GM18511 (cell line): ENCODE measurements around the gene BGN.

Experiments used
- ATAC-seq: cut with Tn5 transposase; IDR thresholded peaks from one replicate; pipeline ENCODE4 v1.9.1; 2021; ENCODE audit warnings: mild to moderate bottlenecking, moderate library complexity; ENCODE audit not compliant: unreplicated experiment

BGN gene

GRCh38 chrX:153481043-153481442, 13.7 kb upstream of the BGN start:
- no peak for ATAC-seq

GRCh38 chrX:153482376-153483015, 12.3 kb upstream of the BGN start:
- ATAC-seq: no peak

- ATAC-seq: no peak
These were observed 9.2 kb upstream of the BGN start for GRCh38 chrX:153485396-153486080.

- ATAC-seq: no peak
These were observed 8.6 kb upstream of the BGN start for GRCh38 chrX:153486171-153486570.

- ATAC-seq: no peak
These were observed 7.1 kb upstream of the BGN start for GRCh38 chrX:153487590-153488071.

GRCh38 chrX:153488231-153488914, 6.4 kb upstream of the BGN start:
- ATAC-seq: no peak

- no peak for ATAC-seq
These were observed 4.4 kb upstream of the BGN start for GRCh38 chrX:153490217-153490930.

- ATAC-seq: no peak
These were observed 3.3 kb upstream of the BGN start for GRCh38 chrX:153491351-153491914.

GRCh38 chrX:153491918-153492317, 2.9 kb upstream of the BGN start:
- no peak for ATAC-seq

- no peak for ATAC-seq
These were observed 2.2 kb upstream of the BGN start for GRCh38 chrX:153492543-153492942.

GRCh38 chrX:153493085-153493484, 1.7 kb upstream of the BGN start:
- ATAC-seq: no peak

- ATAC-seq: no peak
These were observed 719 bp upstream of the BGN start for GRCh38 chrX:153494061-153494460.

- no peak for ATAC-seq
These were observed 577 bp downstream of the BGN start for GRCh38 chrX:153495362-153495751.

- no peak for ATAC-seq
These were observed 1.3 kb downstream of the BGN start for GRCh38 chrX:153495903-153496589.

- ATAC-seq: no peak
These were observed 1.8 kb downstream of the BGN start for GRCh38 chrX:153496590-153496959.

GRCh38 chrX:153498453-153498852, 3.7 kb downstream of the BGN start:
- ATAC-seq: no peak

- ATAC-seq: no peak
These were observed 4.6 kb downstream of the BGN start for GRCh38 chrX:153499341-153499740.

GRCh38 chrX:153499876-153500275, 5.1 kb downstream of the BGN start:
- no peak for ATAC-seq

GRCh38 chrX:153500676-153501280, 6.0 kb downstream of the BGN start:
- ATAC-seq: no peak

GRCh38 chrX:153501530-153501929, 6.8 kb downstream of the BGN start:
- no peak for ATAC-seq
